A673 (cell line): ENCODE data around the gene HSPG2. TPM values are rescaled to one million over a fixed set of nuclear protein-coding genes. Genes with fewer than 3 reads are reported as not detected.
"Not testable (repeated sequence)": the region's sequence is repeated elsewhere in the genome, so short reads cannot be mapped to it uniquely, and the experiment has no call there.

Experiments
- BruUV-seq: library from RNA; stranded (reverse); fragments of 400-500 nt; replicated peaks from 2 replicates; lab custom pipeline; 2021; lab: Mats Ljungman, UMichigan
- CTCF ChIA-PET: fragments of 300-600 bp; sonication (Branson Sonifier 250); formaldehyde crosslinking; loops from one replicate; lab custom pipeline; 2022; ENCODE audit warnings: antibody characterized with exemption; lab: Charles Lee
- POLR2A ChIA-PET: fragments of 300-600 bp; sonication (Branson Sonifier 250); formaldehyde crosslinking; loops from one replicate; lab custom pipeline; 2022; ENCODE audit warnings: antibody characterized with exemption; ENCODE audit not compliant: low non-redundant PET; lab: Charles Lee
- DNase-seq: peaks from one replicate; pipeline ENCODE4 v3.0.0-alpha.2; 2015; ENCODE audit warnings: low spot score
- H3K27ac ChIP-seq: fragments of 200-600 bp; sonication (generic); 2 replicates; pipeline ENCODE4 v1.5.1; 2016; ENCODE audit warnings: mixed run types, low read depth, mild to moderate bottlenecking, mixed read lengths, antibody characterized with exemption, low read length; ENCODE audit not compliant: poor library complexity, severe bottlenecking
- H3K27me3 ChIP-seq: fragments of 200-600 bp; sonication (generic); replicated peaks from 2 replicates; pipeline ENCODE4 v1.6.1; 2017; ENCODE audit warnings: mixed run types, low read depth, mild to moderate bottlenecking, mixed read lengths, antibody characterized with exemption, low read length; ENCODE audit not compliant: insufficient read depth, poor library complexity
- H3K36me3 ChIP-seq: fragments of 200-600 bp; sonication (generic); 2 replicates; pipeline ENCODE4 v1.6.1; 2016; ENCODE audit warnings: mixed run types, mild to moderate bottlenecking, mixed read lengths, antibody characterized with exemption, low read length; ENCODE audit not compliant: insufficient read depth, poor library complexity, severe bottlenecking
- H3K4me1 ChIP-seq: fragments of 200-600 bp; sonication (generic); 2 replicates; pipeline ENCODE4 v1.6.1; 2017; ENCODE audit warnings: mixed run types, mild to moderate bottlenecking, mixed read lengths, antibody characterized with exemption, low read length; ENCODE audit not compliant: insufficient read depth, poor library complexity, severe bottlenecking
- H3K4me3 ChIP-seq: fragments of 200-600 bp; sonication (generic); 2 replicates; pipeline ENCODE4 v1.5.1; 2016; ENCODE audit warnings: low read depth, mixed run types, mild to moderate bottlenecking, mixed read lengths, low read length; ENCODE audit not compliant: poor library complexity, severe bottlenecking
- H3K9me3 ChIP-seq: fragments of 200-600 bp; sonication (generic); 2 replicates; pipeline ENCODE4 v1.6.1; 2016; ENCODE audit warnings: mixed run types, low read depth, mild to moderate bottlenecking, mixed read lengths, antibody characterized with exemption, low read length; ENCODE audit not compliant: poor library complexity, severe bottlenecking
- EZH2 ChIP-seq: fragments of 200-600 bp; sonication (generic); IDR thresholded peaks from 2 replicates; pipeline ENCODE4 v1.6.1; 2017; ENCODE audit warnings: borderline replicate concordance, low read depth, mild to moderate bottlenecking, mixed read lengths, antibody characterized with exemption, low read length; ENCODE audit not compliant: poor library complexity, severe bottlenecking
- intact Hi-C: fragments of 100-400 bp; cut with micrococcal nuclease; formaldehyde crosslinking; loops from one replicate; pipeline ENCODE4 v1.10.0; 2022; ENCODE audit not compliant: unreplicated experiment
- total RNA-seq: library from RNA; stranded (reverse); gene quantifications from 2 replicates; pipeline ENCODE4 v1.2.3, GENCODE V29; 2021
- TF ChIP-seq, protein P1 (sequence below): fragments of 300-800, 200-600 bp; sonication (generic); conservative IDR thresholded peaks from 2 replicates; pipeline ENCODE4 v1.5.1; 2017; ENCODE audit warnings: low read depth, mild to moderate bottlenecking, antibody characterized with exemption, low read length, moderate library complexity, mixed read lengths

The HSPG2 gene
- total RNA-seq, 1 experiment from 2014 or later: 10.4 TPM

DNA sequence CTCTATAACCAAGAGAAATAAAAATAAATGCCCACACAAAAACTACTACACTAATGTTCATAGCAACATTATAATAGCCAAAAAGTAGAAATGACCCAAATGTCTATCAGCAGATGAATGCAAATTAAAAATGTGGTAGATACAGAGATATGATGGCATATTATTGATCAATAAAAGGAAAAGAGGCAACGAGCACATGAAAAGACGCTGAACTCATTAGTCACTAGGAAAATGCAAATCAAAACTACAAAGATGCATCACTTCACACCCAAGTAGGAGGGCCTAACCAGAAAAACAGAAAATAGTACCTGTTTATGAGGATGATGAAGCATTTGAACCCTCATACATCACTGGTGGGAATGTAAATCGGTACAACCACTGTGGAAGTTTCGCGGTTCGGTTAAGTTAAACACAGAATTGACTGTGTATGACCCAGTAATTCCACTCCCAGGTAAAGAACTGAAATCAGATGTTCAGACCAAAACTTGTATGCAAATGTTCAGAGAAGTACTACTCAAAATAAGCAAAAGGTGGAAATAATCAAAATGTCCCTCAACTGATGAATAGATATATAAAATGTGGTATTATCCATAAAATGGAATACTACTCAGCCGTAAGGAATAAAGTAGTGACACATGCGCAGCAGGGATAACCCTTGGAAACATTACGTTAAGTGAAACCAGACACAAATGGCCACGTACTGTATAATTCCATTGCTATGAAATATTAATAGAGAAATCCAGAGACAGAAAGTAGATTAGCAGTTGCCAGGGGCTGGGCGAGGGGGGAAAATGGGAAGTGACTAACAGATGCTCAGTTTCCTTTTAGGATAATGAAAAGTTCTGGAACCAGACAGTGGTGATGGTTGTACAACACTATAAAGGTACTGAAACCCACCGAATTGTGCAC, 157.2 kb downstream of the HSPG2 start:
- peaks cover 6% of the 10 kb centered on the region for H3K9me3 ChIP-seq
- BruUV-seq: TSS peak; percentile 5
- H3K27ac ChIP-seq: no peak overlapping the region
- intact Hi-C loops: no loop called here
- POLR2A ChIA-PET: no interaction called here
- CTCF ChIA-PET: no interaction called here
- no peak overlapping the region for H3K4me3 ChIP-seq
- H3K27me3 ChIP-seq: no peaks in the 10 kb centered on the region
- no peak for TF ChIP-seq EZH2
- TF ChIP-seq, protein P1, sequence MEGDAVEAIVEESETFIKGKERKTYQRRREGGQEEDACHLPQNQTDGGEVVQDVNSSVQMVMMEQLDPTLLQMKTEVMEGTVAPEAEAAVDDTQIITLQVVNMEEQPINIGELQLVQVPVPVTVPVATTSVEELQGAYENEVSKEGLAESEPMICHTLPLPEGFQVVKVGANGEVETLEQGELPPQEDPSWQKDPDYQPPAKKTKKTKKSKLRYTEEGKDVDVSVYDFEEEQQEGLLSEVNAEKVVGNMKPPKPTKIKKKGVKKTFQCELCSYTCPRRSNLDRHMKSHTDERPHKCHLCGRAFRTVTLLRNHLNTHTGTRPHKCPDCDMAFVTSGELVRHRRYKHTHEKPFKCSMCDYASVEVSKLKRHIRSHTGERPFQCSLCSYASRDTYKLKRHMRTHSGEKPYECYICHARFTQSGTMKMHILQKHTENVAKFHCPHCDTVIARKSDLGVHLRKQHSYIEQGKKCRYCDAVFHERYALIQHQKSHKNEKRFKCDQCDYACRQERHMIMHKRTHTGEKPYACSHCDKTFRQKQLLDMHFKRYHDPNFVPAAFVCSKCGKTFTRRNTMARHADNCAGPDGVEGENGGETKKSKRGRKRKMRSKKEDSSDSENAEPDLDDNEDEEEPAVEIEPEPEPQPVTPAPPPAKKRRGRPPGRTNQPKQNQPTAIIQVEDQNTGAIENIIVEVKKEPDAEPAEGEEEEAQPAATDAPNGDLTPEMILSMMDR: no peak
- no peaks in the 10 kb centered on the region for H3K36me3 ChIP-seq
- H3K4me1 ChIP-seq: peaks cover 4% of the 10 kb centered on the region
- DNase-seq: no peak

DNA sequence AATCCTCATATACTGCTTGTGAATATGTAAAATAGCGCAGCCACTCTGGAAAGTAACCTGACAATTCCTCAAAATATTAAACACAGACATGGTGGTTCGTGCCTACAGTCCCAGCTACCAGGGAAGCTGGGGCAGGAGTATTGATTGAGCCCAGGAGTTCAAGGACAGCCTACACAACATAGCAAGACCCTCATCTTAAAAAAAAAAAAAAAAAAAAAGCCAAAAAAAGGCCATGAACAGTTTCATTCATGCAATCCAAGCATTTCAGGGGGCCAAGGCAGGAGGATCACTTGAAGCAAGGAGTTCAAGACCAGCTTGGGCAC, 158.7 kb downstream of the HSPG2 start:
- intact Hi-C loops: no loop called here
- H3K9me3 ChIP-seq: peaks cover 6% of the 10 kb centered on the region
- no peaks in the 10 kb centered on the region for H3K27me3 ChIP-seq
- CTCF ChIA-PET: no interaction called here
- no peak overlapping the region for H3K4me3 ChIP-seq
- BruUV-seq: no TSS peak
- H3K4me1 ChIP-seq: peaks cover 4% of the 10 kb centered on the region
- no peak overlapping the region for H3K27ac ChIP-seq
- TF ChIP-seq, protein P1: no peak
- TF ChIP-seq EZH2: no peak
- H3K36me3 ChIP-seq: no peaks in the 10 kb centered on the region
- no peak for DNase-seq
- POLR2A ChIA-PET: no interaction called here

DNA sequence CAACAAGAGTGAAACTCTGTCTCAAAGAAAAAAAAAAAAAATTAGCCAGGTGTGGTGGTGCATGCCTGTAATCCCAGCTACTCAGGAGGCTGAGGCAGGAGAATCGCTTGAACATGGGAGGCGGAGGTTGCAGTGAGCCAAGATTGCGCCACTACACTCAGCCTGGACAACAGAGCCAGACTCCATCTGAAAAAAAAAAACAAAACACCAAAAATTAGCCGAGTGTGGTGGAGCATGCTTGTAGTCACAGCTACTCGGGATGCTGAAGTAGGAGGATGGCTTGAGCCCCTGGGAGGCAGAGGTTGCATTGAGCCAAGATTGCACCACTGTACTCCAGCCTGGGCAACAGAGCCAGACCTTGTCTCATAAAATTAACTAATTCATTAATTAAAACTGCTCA, 160.2 kb downstream of the HSPG2 start:
- H3K9me3 ChIP-seq, H3K36me3 ChIP-seq, H3K4me1 ChIP-seq, POLR2A ChIA-PET, BruUV-seq, DNase-seq, intact Hi-C loops, H3K4me3 ChIP-seq, H3K27me3 ChIP-seq, H3K27ac ChIP-seq: not testable (repeated sequence)
- CTCF ChIA-PET: interaction anchor here (0.7 kb wide), 1 partner anchor 13 kb away, joined by 10 read pairs; no protein-coding TSS in a partner anchor
